HepG2 (cell line): ENCODE measurements around the gene CTSZ. TPM values are rescaled to one million over a fixed set of nuclear protein-coding genes. Genes with fewer than 3 reads are reported as not detected.

Experiments
- ATF7 ChIP-seq, 2 experiments: fragments of 450-650 bp in 1 of 2; sonication (generic) in 1 of 2; formaldehyde crosslinking in 1 of 2; IDR thresholded peaks; 2 replicates each; pipeline versions ENCODE4 v1.4.0 to v1.6.1; 2016 to 2020; ENCODE audit warnings: antibody characterized with exemption in 1 of 2, mild to moderate bottlenecking in 1 of 2, missing genetic modification reagents in 1 of 2
- BCL6 ChIP-seq: IDR thresholded peaks from 2 replicates; pipeline ENCODE4 v1.6.1; 2016; ENCODE audit warnings: missing genetic modification reagents, missing compliant biosample characterization
- HOXA5 ChIP-seq: sonication (generic); formaldehyde crosslinking; IDR thresholded peaks from 2 replicates; pipeline ENCODE4 v1.4.0; 2020; ENCODE audit warnings: missing genetic modification reagents
- LCORL ChIP-seq, 2 experiments: fragments of 450-650 bp in 1 of 2; sonication (generic) in 1 of 2; formaldehyde crosslinking in 1 of 2; IDR thresholded peaks; 2 replicates each; pipeline versions ENCODE4 v1.5.0 to v1.6.1; 2017 to 2020; ENCODE audit warnings: antibody characterized with exemption in 1 of 2, missing genetic modification reagents in 1 of 2
- MEIS1 ChIP-seq: sonication (generic); formaldehyde crosslinking; IDR thresholded peaks from 2 replicates; pipeline ENCODE4 v1.9.0; 2021; ENCODE audit warnings: mild to moderate bottlenecking, missing genetic modification reagents, moderate library complexity, borderline replicate concordance
- NFATC3 ChIP-seq: sonication (generic); formaldehyde crosslinking; IDR thresholded peaks from 2 replicates; pipeline ENCODE4 v1.5.1; 2020; ENCODE audit warnings: mild to moderate bottlenecking, missing genetic modification reagents
- PREB ChIP-seq: sonication (generic); formaldehyde crosslinking; IDR thresholded peaks from 2 replicates; pipeline ENCODE4 v1.4.0; 2020; ENCODE audit warnings: missing genetic modification reagents
- RARG ChIP-seq: sonication (generic); formaldehyde crosslinking; IDR thresholded peaks from 2 replicates; pipeline ENCODE4 v1.4.0; 2020; ENCODE audit warnings: low read depth, mild to moderate bottlenecking, missing genetic modification reagents
- RERE ChIP-seq: IDR thresholded peaks from 2 replicates; pipeline ENCODE4 v1.6.1; 2016; ENCODE audit warnings: low read depth, missing genetic modification reagents, missing compliant biosample characterization
- REXO4 ChIP-seq: sonication (generic); formaldehyde crosslinking; IDR thresholded peaks from 2 replicates; pipeline ENCODE4 v1.8.0; 2022; ENCODE audit warnings: missing genetic modification reagents, mild to moderate bottlenecking, borderline replicate concordance
- SAP130 ChIP-seq: IDR thresholded peaks from 2 replicates; pipeline ENCODE4 v1.6.1; 2016; ENCODE audit warnings: low read depth
- SUZ12 ChIP-seq: fragments of 150-350 bp; IDR thresholded peaks from 2 replicates; pipeline ENCODE4 v1.6.1; 2014; ENCODE audit warnings: low read depth, low read length
- TCF12 ChIP-seq, 2 experiments: fragments of 450-650 bp in 1 of 2; sonication (generic) in 1 of 2; formaldehyde crosslinking in 1 of 2; IDR thresholded peaks; 2 replicates each; pipeline versions ENCODE4 v1.6.1 to v1.8.0; 2017 to 2022; ENCODE audit warnings: antibody characterized with exemption in 1 of 2, mild to moderate bottlenecking in 1 of 2, missing genetic modification reagents in 1 of 2, moderate library complexity in 1 of 2
- TEAD2 ChIP-seq: sonication (generic); formaldehyde crosslinking; IDR thresholded peaks from 2 replicates; pipeline ENCODE4 v1.9.0; 2021; ENCODE audit warnings: missing genetic modification reagents
- TOPORS ChIP-seq: sonication (generic); formaldehyde crosslinking; IDR thresholded peaks from 2 replicates; pipeline ENCODE4 v1.8.0; 2023; ENCODE audit warnings: mild to moderate bottlenecking, missing genetic modification reagents
- ZBTB38 ChIP-seq: sonication (generic); formaldehyde crosslinking; IDR thresholded peaks from 2 replicates; pipeline ENCODE4 v1.5.1; 2020; ENCODE audit warnings: mild to moderate bottlenecking, missing genetic modification reagents
- ZC3H4 ChIP-seq: sonication (generic); formaldehyde crosslinking; IDR thresholded peaks from 2 replicates; pipeline ENCODE4 v1.4.0; 2020; ENCODE audit warnings: missing genetic modification reagents, borderline replicate concordance
- ZFX ChIP-seq: sonication (generic); formaldehyde crosslinking; IDR thresholded peaks from 2 replicates; pipeline ENCODE4 v1.4.0; 2020; ENCODE audit warnings: mild to moderate bottlenecking, low read depth, missing genetic modification reagents, moderate library complexity
- ZNF841 ChIP-seq: sonication (generic); formaldehyde crosslinking; IDR thresholded peaks from 2 replicates; pipeline ENCODE4 v1.8.1; 2023; ENCODE audit warnings: missing genetic modification reagents, borderline replicate concordance
- polyA plus RNA-seq, 8 experiments: library from polyadenylated mRNA; depleted of rRNA in 3 of 8; stranded (reverse) in 7 of 8; unstranded in 1 of 8; fragments of >200 nt; fragmentation: Illumina TruSeq in 4 of 8; extraction: Trizol in 4 of 8; gene quantifications; 2 replicates each; pipeline versions ENCODE4 v1.2.1 to v1.2.3, GENCODE V29; 2011 to 2016; ENCODE audit warnings: low read depth in 4 of 8, missing spikeins in 1 of 8, mixed read lengths in 1 of 8; ENCODE audit not compliant: insufficient read depth in 1 of 8
- total RNA-seq, 5 experiments: library from RNA; depleted of rRNA; stranded (reverse); fragments of >200 nt; fragmentation: Illumina TruSeq; extraction: Trizol; gene quantifications; 2 replicates each; pipeline ENCODE4 v1.2.3, GENCODE V29; 2016; ENCODE audit warnings: low read depth in 1 of 5
- TF ChIP-seq, protein P1 (sequence below): sonication (generic); formaldehyde crosslinking; IDR thresholded peaks from 2 replicates; pipeline ENCODE4 v1.5.0; 2020; ENCODE audit warnings: missing genetic modification reagents, mild to moderate bottlenecking, borderline replicate concordance
- TF ChIP-seq, protein P2 (sequence below): sonication (generic); formaldehyde crosslinking; IDR thresholded peaks from 2 replicates; pipeline ENCODE4 v1.5.0; 2020; ENCODE audit warnings: missing genetic modification reagents

Gene CTSZ
- total and polyA plus RNA-seq, 2 of the 13 experiments (the other 11 are each of a cell fraction or from before 2014, with no cell fraction given), result 0.33 TPM; not detected in 1

GRCh38 chr20:59014680-59015389 is 7.8 kb upstream of the CTSZ start (continued):
- TF ChIP-seq RERE (CRISPR knock-in tag) (no peak), BCL6 (CRISPR knock-in tag) (no peak), RARG (CRISPR knock-in tag) (no peak), ZC3H4 (CRISPR knock-in tag) (no peak), TOPORS (CRISPR knock-in tag) (no peak), TEAD2 (CRISPR knock-in tag) (no peak), SAP130 (CRISPR knock-in tag) (no peak), MEIS1 (0 out of 2 replicates have a peak, but pooled peaks have one; percentile 64), ZFX (CRISPR knock-in tag) (peak; percentile 56; the same call in 1 of the 2 replicates), PREB (no peak), LCORL (IDR thresholded peaks at IDR 0.05) (no peak), LCORL (CRISPR knock-in tag; IDR thresholded peaks at IDR 0.05) (0 out of 2 replicates have a peak, but pooled peaks have one; percentile 23), ZNF841 (no peak), ZBTB38 (peak; percentile 92), SUZ12 (no peak), REXO4 (no peak), ATF7 (IDR thresholded peaks at IDR 0.05) (no peak), ATF7 (CRISPR knock-in tag; IDR thresholded peaks at IDR 0.05) (no peak), NFATC3 (CRISPR knock-in tag) (no peak), HOXA5 (CRISPR knock-in tag) (no peak), TCF12 (IDR thresholded peaks at IDR 0.05) (no peak), TCF12 (CRISPR knock-in tag; IDR thresholded peaks at IDR 0.05) (no peak)
- TF ChIP-seq, protein P1, sequence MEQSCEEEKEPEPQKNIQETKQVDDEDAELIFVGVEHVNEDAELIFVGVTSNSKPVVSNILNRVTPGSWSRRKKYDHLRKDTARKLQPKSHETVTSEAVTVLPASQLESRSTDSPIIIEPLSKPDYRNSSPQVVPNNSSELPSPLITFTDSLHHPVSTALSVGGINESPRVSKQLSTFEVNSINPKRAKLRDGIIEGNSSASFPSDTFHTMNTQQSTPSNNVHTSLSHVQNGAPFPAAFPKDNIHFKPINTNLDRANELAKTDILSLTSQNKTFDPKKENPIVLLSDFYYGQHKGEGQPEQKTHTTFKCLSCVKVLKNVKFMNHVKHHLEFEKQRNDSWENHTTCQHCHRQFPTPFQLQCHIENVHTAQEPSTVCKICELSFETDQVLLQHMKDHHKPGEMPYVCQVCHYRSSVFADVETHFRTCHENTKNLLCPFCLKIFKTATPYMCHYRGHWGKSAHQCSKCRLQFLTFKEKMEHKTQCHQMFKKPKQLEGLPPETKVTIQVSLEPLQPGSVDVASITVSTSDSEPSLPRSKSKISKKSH (CRISPR knock-in tag), result 0 out of 2 replicates have a peak, but pooled peaks have one; percentile 22
- TF ChIP-seq, protein P2, sequence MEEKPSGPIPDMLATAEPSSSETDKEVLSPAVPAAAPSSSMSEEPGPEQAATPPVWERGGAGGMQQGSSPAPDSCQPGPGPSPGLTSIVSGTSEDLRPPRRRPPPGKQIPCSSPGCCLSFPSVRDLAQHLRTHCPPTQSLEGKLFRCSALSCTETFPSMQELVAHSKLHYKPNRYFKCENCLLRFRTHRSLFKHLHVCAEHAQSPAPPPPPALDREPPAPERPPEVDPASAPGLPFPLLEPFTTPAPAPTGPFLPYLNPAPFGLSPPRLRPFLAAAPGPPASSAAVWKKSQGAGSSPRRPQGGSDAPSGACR (CRISPR knock-in tag), result no peak
